ENCODE measurements around the gene SLC5A4. TPM values are rescaled to one million over a fixed set of nuclear protein-coding genes. Genes with fewer than 3 reads are reported as not detected.

Gene SLC5A4
- total RNA-seq, 5 donors from 2014 or later (not counting 1 experiment from before 2014, with no cell fraction given) = not detected

DNA sequence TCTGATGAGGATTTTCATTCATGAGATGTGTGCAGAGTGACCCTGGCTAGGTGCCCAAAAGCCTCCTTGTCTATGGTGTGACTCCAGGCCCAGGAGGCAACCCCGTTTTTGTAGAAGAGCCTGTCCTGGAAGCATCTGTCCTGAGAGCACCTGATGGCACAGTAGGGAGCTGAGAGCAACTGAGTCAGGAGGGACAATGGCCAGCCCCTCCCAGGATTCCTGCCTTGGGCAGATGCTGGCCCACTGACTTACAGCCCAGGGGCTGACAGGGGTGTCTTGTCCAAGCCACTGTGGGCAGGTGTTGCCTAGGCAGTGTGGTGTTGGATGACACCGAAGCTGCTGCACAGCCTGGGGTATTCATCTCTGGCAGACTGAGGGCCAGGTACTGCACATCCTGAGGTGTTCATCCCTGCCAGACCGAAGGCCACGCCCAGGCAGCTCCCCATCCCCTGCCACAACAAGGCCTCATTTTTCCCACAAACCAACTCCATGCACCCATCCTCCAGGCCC is 47.1 kb downstream of the SLC5A4 start:
- H3K4me1 Mint-ChIP-seq = peaks cover 28 to 35% (median 30%) of the 10 kb centered on the region in 3 donors
- no peaks in the 10 kb centered on the region for H3K9me3 Mint-ChIP-seq
- no peaks in the 10 kb centered on the region for H3K9me3 ChIP-seq
- 86% methylated on average over 4 of the region's 4 CpGs for WGBS (ENCODE audit: insufficient coverage)
- peaks cover 3 to 17% of the 10 kb centered on the region in 2 donors for H3K27me3 Mint-ChIP-seq
- H3K4me1 ChIP-seq (ENCODE audit: control insufficient read depth in 1 of 2, extremely low read depth in 1 of 2, insufficient read depth in 2 of 2, low read length in 2 of 2) = peaks cover 0 to 35% of the 10 kb centered on the region in 2 experiments
- POLR2A ChIA-PET = no interaction called here
- peaks cover 0 to 50% of the 10 kb centered on the region in 2 experiments for H3K27me3 ChIP-seq (replicated peaks in 1 of 2; ENCODE audit: control insufficient read depth in 2 of 2, extremely low read depth in 1 of 2, insufficient read depth in 2 of 2, low read length in 1 of 2)
- H3K4me3 ChIP-seq (ENCODE audit: control insufficient read depth in 1 of 2, extremely low read depth in 1 of 2, low read length in 1 of 2) = no peak overlapping the region
- DNase-seq (no peak), ATAC-seq (replicated peaks in 1 of 4) (no peak)
- CTCF ChIA-PET = interaction anchor here in 1 of 2 donors (1.0 kb wide), 1 partner anchor 238 kb away, joined by 3 read pairs; no protein-coding TSS in a partner anchor
- H3K36me3 Mint-ChIP-seq = no peaks in the 10 kb centered on the region
- no peak overlapping the region for H3K27ac Mint-ChIP-seq
- H3K4me3 Mint-ChIP-seq = no peak overlapping the region
- H3K36me3 ChIP-seq (ENCODE audit: control insufficient read depth in 2 of 2, extremely low read depth in 1 of 2, insufficient read depth in 1 of 2, low read length in 1 of 2) = no peaks in the 10 kb centered on the region
- H3K27ac ChIP-seq (ENCODE audit: low read length) = no peak overlapping the region

DNA sequence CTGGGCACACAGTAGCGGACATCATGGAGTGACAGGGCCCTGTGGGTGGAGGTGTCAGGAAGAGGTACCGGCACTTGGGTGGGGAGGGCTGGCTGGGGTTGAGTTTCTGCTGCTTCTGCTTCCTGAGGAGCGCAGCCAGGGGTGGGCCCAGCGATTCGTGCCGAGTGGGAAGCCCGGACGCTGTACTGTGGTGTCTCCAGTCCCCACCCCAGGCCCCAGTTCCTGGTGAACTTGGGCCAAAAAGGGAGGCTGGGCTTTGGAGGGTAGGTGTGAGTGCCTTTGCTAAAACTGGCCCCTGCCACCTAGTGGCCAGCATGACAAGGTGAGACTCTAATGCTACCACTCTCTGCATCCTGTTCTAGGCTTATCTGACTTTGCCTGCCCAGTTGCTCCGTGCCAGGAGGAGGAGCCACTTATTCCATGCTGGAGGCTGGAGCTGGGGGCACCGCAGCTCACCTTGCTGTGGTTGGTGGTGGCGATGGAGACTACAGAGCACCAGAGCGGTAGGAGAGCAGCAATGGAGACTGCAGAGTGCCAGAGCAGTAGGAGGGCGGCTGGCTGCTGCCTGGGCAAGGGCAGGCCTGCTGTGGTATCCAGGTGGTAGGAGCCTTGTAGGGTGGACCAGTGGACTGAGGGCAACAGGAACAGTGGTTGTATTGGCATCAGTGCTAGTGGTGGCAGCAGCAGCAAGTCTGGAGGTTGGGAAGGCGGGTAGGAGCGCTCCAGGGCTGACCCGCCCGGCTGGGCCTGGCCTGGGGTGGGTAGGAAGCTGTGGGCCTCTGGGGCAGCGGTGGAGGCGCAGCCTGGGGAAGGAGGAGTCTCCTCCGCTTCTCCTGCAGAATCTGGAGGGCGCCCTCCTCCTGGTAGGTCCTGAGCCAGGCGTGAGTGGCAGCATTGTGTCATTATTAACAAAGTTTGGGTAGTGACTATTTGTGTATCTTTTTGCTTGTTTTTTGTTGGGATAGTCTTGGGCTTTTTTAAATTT is 48.1 kb downstream of the SLC5A4 start:
- Mint-ChIP-seq H3K4me3 (peak overlapping the region in 1 of 3 donors; percentile 93), H3K27me3 (peaks cover 3 to 10% of the 10 kb centered on the region in 2 donors), H3K27ac (no peak overlapping the region), H3K4me1 (peaks cover 35 to 41% (median 40%) of the 10 kb centered on the region in 3 donors), H3K9me3 (no peaks in the 10 kb centered on the region), H3K36me3 (no peaks in the 10 kb centered on the region)
- H3K4me3 ChIP-seq (ENCODE audit: control insufficient read depth in 1 of 2, extremely low read depth in 1 of 2, low read length in 1 of 2) = no peak overlapping the region
- H3K36me3 ChIP-seq (ENCODE audit: control insufficient read depth in 2 of 2, extremely low read depth in 1 of 2, insufficient read depth in 1 of 2, low read length in 1 of 2) = no peaks in the 10 kb centered on the region
- WGBS (ENCODE audit: insufficient coverage) = 51% methylated on average over 17 of the region's 22 CpGs
- ATAC-seq (replicated peaks in 1 of 4) = peak in 3 of 4 experiments; percentile 28 to 50 (median 50)
- DNase-seq = peak in 13 of 35 experiments; percentile 12 to 59 (median 27)
- H3K9me3 ChIP-seq = no peaks in the 10 kb centered on the region
- ChIA-PET POLR2A (no interaction called here), CTCF (interaction anchor here in 1 of 2 donors (1.0 kb wide), 1 partner anchor 237 kb away, joined by 3 read pairs; no protein-coding TSS in a partner anchor)
- peaks cover 0 to 53% of the 10 kb centered on the region in 2 experiments for H3K27me3 ChIP-seq (replicated peaks in 1 of 2; ENCODE audit: control insufficient read depth in 2 of 2, extremely low read depth in 1 of 2, insufficient read depth in 2 of 2, low read length in 1 of 2)
- peaks cover 0 to 44% of the 10 kb centered on the region in 2 experiments for H3K4me1 ChIP-seq (ENCODE audit: control insufficient read depth in 1 of 2, extremely low read depth in 1 of 2, insufficient read depth in 2 of 2, low read length in 2 of 2)
- no peak overlapping the region for H3K27ac ChIP-seq (ENCODE audit: low read length)

DNA sequence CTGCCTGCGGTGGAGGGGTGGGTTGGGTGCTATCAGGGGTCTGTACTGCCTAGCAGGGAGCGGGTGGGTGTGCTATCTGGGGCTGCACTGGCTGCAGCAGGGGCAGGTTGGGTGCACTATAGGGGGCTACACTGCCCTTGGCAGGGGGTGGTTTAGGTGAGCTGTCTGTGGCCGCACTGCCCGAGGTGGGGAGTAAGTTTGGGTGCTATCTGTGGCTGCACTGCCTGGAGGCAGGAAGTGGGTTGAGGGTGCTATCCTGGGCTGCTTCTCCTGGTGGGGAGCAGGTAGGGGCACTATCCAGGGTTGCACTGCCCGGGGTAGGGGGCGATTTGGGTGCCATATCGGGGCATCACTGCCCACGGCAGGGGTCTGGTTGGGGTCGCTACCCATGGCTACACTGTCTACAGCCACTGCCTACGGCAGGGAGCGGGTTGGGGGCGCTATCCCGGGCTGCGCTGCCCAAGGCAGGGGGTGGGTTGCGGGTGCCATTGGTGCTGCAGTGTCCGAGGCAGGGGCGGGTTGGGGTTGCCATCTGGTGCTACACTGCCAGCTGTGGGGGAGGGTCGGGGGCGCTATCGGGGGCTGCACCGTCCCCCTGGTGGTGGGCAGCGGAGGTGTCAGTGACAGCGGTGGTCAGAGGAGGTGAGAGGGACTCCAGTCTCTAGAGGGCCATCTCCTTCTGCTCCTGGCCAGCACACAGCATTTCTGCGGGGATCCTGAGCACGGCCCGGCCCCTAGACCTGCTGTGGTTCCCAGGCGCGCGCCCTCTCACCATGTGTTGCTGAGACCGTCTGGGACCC is 49.0 kb downstream of the SLC5A4 start:
- Histone ChIP-seq H3K27ac (ENCODE audit: low read length) (no peak overlapping the region), H3K4me3 (ENCODE audit: control insufficient read depth in 1 of 2, extremely low read depth in 1 of 2, low read length in 1 of 2) (no peak overlapping the region), H3K27me3 (replicated peaks in 1 of 2; ENCODE audit: control insufficient read depth in 2 of 2, extremely low read depth in 1 of 2, insufficient read depth in 2 of 2, low read length in 1 of 2) (peaks cover 0 to 46% of the 10 kb centered on the region in 2 experiments), H3K4me1 (ENCODE audit: control insufficient read depth in 1 of 2, extremely low read depth in 1 of 2, insufficient read depth in 2 of 2, low read length in 2 of 2) (peaks cover 0 to 53% of the 10 kb centered on the region in 2 experiments), H3K9me3 (no peaks in the 10 kb centered on the region), H3K36me3 (ENCODE audit: control insufficient read depth in 2 of 2, extremely low read depth in 1 of 2, insufficient read depth in 1 of 2, low read length in 1 of 2) (no peaks in the 10 kb centered on the region)
- H3K36me3 Mint-ChIP-seq = no peaks in the 10 kb centered on the region
- no peak overlapping the region for H3K27ac Mint-ChIP-seq
- H3K27me3 Mint-ChIP-seq = peaks cover 3 to 10% of the 10 kb centered on the region in 2 donors
- peaks cover 44 to 48% (median 45%) of the 10 kb centered on the region in 3 donors for H3K4me1 Mint-ChIP-seq
- ATAC-seq (replicated peaks in 1 of 4) (no peak), DNase-seq (no peak)
- CTCF ChIA-PET = no interaction called here
- peak overlapping the region in 2 of 3 donors; percentile 24 to 93 for H3K4me3 Mint-ChIP-seq
- POLR2A ChIA-PET = interaction anchor here in 1 of 2 donors (0.5 kb wide), 1 partner anchor 1047 kb away, joined by 4 read pairs; no protein-coding TSS in a partner anchor
- H3K9me3 Mint-ChIP-seq = no peaks in the 10 kb centered on the region
- 74% methylated on average over 26 of the region's 30 CpGs for WGBS (ENCODE audit: insufficient coverage)

DNA sequence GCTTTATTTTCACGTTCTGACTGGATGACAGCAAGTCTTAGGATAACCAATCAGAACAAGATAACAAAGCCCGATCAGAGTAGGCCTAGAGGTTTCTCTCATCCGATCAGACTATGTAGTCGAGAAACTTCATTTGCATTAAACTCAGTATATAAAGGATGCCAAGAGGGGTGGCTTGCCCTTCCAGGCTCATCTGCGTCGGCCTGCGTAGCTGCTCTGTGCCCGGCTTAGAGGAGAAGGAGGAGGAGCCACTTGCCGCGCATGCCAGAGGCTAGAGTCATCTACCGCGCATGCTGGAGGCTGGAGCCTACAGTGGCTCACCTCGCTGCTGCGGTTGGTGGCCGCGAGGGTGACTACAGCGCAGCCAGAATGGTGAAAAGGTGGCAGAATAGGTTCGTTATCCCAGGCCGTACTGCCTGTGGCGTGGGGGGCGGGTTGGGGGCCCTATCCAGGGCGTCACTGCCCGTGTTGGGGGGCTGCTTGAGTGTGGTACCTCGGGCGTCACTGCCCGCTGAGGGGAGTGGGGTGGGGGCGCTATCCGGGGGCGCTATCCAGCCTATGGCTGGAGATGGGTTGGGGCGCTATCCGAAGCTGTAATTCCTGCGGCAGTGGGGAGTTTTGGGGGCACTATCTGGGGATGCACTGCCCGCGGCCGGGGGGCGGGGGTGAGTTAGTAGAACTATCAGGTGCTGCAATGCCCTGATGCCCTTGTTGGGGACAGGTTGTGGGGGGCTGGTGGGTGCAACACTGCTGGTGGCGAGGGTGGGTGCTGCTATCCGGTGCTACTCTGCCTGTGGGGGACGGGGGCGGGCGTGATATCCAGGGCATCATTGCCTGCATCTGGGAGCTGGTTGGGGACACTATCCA is 50.1 kb downstream of the SLC5A4 start, which contains the start of gene RFPL2:
Gene RFPL2, minus strand, starts transcription at position 218 of the 867 bp plus-strand sequence. CDS start 2,622 bp downstream, outside the sequence.
- ATAC-seq (replicated peaks in 1 of 4) = peak; percentile 55 to 81 (median 62)
- H3K27ac ChIP-seq (ENCODE audit: low read length) = no peak within 1 kb of the TSS
- H3K4me1 ChIP-seq (ENCODE audit: control insufficient read depth in 1 of 2, extremely low read depth in 1 of 2, insufficient read depth in 2 of 2, low read length in 2 of 2) = peaks cover 0 to 63% of the 10 kb centered on the region in 2 experiments
- 80% methylated on average over 27 of the region's 41 CpGs for WGBS (ENCODE audit: insufficient coverage)
- Mint-ChIP-seq H3K4me1 (peaks cover 54 to 58% (median 55%) of the 10 kb centered on the region in 3 donors), H3K27ac (peak within 1 kb of the TSS; percentile 66 to 68), H3K4me3 (peak within 1 kb of the TSS; percentile 71 to 93 (median 75)), H3K36me3 (no peaks in the 10 kb centered on the region), H3K9me3 (no peaks in the 10 kb centered on the region), H3K27me3 (peaks cover 3 to 10% of the 10 kb centered on the region in 2 donors)
- CTCF ChIA-PET = interaction anchor here in 1 of 2 donors (0.6 kb wide), 1 partner anchor 62 kb away, joined by 4 read pairs; no protein-coding TSS in a partner anchor
- POLR2A ChIA-PET = no interaction called here
- no peaks in the 10 kb centered on the region for H3K9me3 ChIP-seq
- peak in 21 of 35 experiments; percentile 29 to 59 (median 44) for DNase-seq
- peaks cover 0 to 45% of the 10 kb centered on the region in 2 experiments for H3K27me3 ChIP-seq (replicated peaks in 1 of 2; ENCODE audit: control insufficient read depth in 2 of 2, extremely low read depth in 1 of 2, insufficient read depth in 2 of 2, low read length in 1 of 2)
- no peaks in the 10 kb centered on the region for H3K36me3 ChIP-seq (ENCODE audit: control insufficient read depth in 2 of 2, extremely low read depth in 1 of 2, insufficient read depth in 1 of 2, low read length in 1 of 2)
- peak within 1 kb of the TSS in 1 of 2 donors; percentile 48 for H3K4me3 ChIP-seq (ENCODE audit: control insufficient read depth in 1 of 2, extremely low read depth in 1 of 2, low read length in 1 of 2)

DNA sequence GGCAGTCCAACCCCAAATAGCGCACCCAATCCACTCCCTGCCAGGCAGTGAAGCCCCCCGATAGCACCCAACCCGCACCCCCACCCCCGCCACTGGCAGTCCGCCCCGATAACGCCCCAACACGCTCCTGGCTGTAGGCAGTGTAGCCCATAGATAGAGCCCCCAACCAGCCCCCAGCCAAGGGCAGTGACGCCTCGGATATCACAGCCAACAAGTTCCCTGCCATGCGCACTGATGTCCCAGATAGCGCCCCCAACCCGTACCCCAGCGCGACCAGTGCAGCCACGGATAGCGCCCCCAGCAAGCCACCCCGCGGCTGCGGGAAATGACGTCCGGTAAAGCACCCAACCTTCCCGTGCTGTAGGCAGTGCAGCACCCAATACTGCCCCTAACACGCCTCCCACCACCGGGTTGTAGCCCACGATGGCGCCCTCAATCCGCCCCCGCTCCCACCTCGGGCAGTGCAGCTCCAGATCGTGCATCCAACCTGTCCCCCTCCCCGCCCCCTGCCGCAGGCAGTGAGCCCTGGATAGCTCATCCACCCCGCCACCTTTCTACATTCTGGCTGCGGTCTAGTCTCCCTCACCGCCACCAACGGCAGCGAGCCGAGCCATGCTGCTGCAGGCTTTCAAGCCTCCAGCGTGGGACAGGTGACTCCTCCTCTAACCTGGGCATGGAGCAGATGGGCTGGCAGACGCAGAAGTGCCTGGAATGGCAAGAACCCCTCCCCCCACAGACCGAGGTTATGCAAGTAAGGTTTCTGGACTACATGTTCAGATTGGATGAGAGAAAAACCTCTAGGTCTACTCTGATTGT is 50.9 kb downstream of the SLC5A4 start:
- CTCF ChIA-PET = no interaction called here
- peaks cover 55 to 62% (median 55%) of the 10 kb centered on the region in 3 donors for H3K4me1 Mint-ChIP-seq

More for the DNA sequence above, 50.9 kb downstream of the SLC5A4 start:
- Histone ChIP-seq H3K4me3 (ENCODE audit: control insufficient read depth in 1 of 2, extremely low read depth in 1 of 2, low read length in 1 of 2) (peak overlapping the region in 1 of 2 donors; percentile 48), H3K27ac (ENCODE audit: low read length) (no peak overlapping the region), H3K4me1 (ENCODE audit: control insufficient read depth in 1 of 2, extremely low read depth in 1 of 2, insufficient read depth in 2 of 2, low read length in 2 of 2) (peaks cover 0 to 65% of the 10 kb centered on the region in 2 experiments), H3K9me3 (no peaks in the 10 kb centered on the region), H3K27me3 (replicated peaks in 1 of 2; ENCODE audit: control insufficient read depth in 2 of 2, extremely low read depth in 1 of 2, insufficient read depth in 2 of 2, low read length in 1 of 2) (peaks cover 0 to 43% of the 10 kb centered on the region in 2 experiments), H3K36me3 (ENCODE audit: control insufficient read depth in 2 of 2, extremely low read depth in 1 of 2, insufficient read depth in 1 of 2, low read length in 1 of 2) (no peaks in the 10 kb centered on the region)
- H3K9me3 Mint-ChIP-seq = no peaks in the 10 kb centered on the region
- DNase-seq (peak in 8 of 35 experiments; percentile 8 to 32 (median 23)), ATAC-seq (replicated peaks in 1 of 4) (peak; percentile 27 to 55 (median 43))
- POLR2A ChIA-PET = no interaction called here
- WGBS (ENCODE audit: insufficient coverage) = 50% methylated on average over 29 of the region's 42 CpGs
- peaks cover 3 to 10% of the 10 kb centered on the region in 2 donors for H3K27me3 Mint-ChIP-seq
- H3K4me3 Mint-ChIP-seq = peak overlapping the region; percentile 71 to 93 (median 75)
- H3K27ac Mint-ChIP-seq = peak overlapping the region; percentile 66 to 68
- no peaks in the 10 kb centered on the region for H3K36me3 Mint-ChIP-seq

All from T-cell (primary cell).